ENCODE results near the gene GSE1. TPM values are rescaled to one million over a fixed set of nuclear protein-coding genes. Genes with fewer than 3 reads are reported as not detected.
A peak's percentile ranks its signal among the peaks of the same experiment; 100 is the strongest.

Gene GSE1
- total RNA-seq, 1 experiment from 2014 or later: 7.0 TPM

- no peak for DNase-seq (ENCODE audit: low read depth)
Observed at GRCh38 chr16:85697431-85697830, 84.3 kb downstream of the GSE1 start.

GRCh38 chr16:85698459-85698891, 85.4 kb downstream of the GSE1 start:
- no peak for DNase-seq (ENCODE audit: low read depth)

- DNase-seq (ENCODE audit: low read depth): no peak
Observed at GRCh38 chr16:85698935-85699558, 85.9 kb downstream of the GSE1 start.

- no peak for DNase-seq (ENCODE audit: low read depth)
Observed at GRCh38 chr16:85699628-85700027, 86.5 kb downstream of the GSE1 start.

GRCh38 chr16:85704011-85704410, 90.9 kb downstream of the GSE1 start:
- DNase-seq (ENCODE audit: low read depth): no peak

GRCh38 chr16:85704900-85705846, 92.1 kb downstream of the GSE1 start:
- DNase-seq (ENCODE audit: low read depth): no peak

GRCh38 chr16:85706449-85707034, 93.4 kb downstream of the GSE1 start:
- DNase-seq (ENCODE audit: low read depth): no peak

- no peak for DNase-seq (ENCODE audit: low read depth)
Observed at GRCh38 chr16:85707528-85708095, 94.5 kb downstream of the GSE1 start.

GRCh38 chr16:85708338-85708737, 95.2 kb downstream of the GSE1 start:
- DNase-seq (ENCODE audit: low read depth): no peak

GRCh38 chr16:85709766-85710585, 96.9 kb downstream of the GSE1 start:
- no peak for DNase-seq (ENCODE audit: low read depth)

- DNase-seq (ENCODE audit: low read depth): no peak
Observed at GRCh38 chr16:85710732-85711131, 97.6 kb downstream of the GSE1 start.

- DNase-seq (ENCODE audit: low read depth): no peak
Observed at GRCh38 chr16:85711982-85712587, 99.0 kb downstream of the GSE1 start.

- DNase-seq (ENCODE audit: low read depth): no peak
Observed at GRCh38 chr16:85712801-85713200, 99.7 kb downstream of the GSE1 start.

GRCh38 chr16:85715169-85716021, 102.3 kb downstream of the GSE1 start:
- peak; percentile 60 for DNase-seq (ENCODE audit: low read depth)

- no peak for DNase-seq (ENCODE audit: low read depth)
Observed at GRCh38 chr16:85716022-85716679, 103.0 kb downstream of the GSE1 start.

- peak; percentile 25 for DNase-seq (ENCODE audit: low read depth)
Observed at GRCh38 chr16:85716680-85717038, 103.5 kb downstream of the GSE1 start.

- DNase-seq (ENCODE audit: low read depth): peak; percentile 50
Observed at GRCh38 chr16:85717393-85718152, 104.5 kb downstream of the GSE1 start.

- no peak for DNase-seq (ENCODE audit: low read depth)
Observed at GRCh38 chr16:85718153-85718477, 105.0 kb downstream of the GSE1 start.

- DNase-seq (ENCODE audit: low read depth): no peak
Observed at GRCh38 chr16:85718682-85719081, 105.6 kb downstream of the GSE1 start.
